ENCODE measurements around the gene PIP5K1C. TPM values are rescaled to one million over a fixed set of nuclear protein-coding genes. Genes with fewer than 3 reads are reported as not detected.

PIP5K1C gene, protein sequence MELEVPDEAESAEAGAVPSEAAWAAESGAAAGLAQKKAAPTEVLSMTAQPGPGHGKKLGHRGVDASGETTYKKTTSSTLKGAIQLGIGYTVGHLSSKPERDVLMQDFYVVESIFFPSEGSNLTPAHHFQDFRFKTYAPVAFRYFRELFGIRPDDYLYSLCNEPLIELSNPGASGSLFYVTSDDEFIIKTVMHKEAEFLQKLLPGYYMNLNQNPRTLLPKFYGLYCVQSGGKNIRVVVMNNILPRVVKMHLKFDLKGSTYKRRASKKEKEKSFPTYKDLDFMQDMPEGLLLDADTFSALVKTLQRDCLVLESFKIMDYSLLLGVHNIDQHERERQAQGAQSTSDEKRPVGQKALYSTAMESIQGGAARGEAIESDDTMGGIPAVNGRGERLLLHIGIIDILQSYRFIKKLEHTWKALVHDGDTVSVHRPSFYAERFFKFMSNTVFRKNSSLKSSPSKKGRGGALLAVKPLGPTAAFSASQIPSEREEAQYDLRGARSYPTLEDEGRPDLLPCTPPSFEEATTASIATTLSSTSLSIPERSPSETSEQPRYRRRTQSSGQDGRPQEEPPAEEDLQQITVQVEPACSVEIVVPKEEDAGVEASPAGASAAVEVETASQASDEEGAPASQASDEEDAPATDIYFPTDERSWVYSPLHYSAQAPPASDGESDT
- 7.8 to 13.2 TPM (median 11.5 TPM) in 5 replicates for total RNA-seq (2022; extraction: Qiagen RNA extraction; ENCODE audit: low read depth)

GRCh38 chr19:3700242-3701032 is at the start of gene PIP5K1C:
Gene PIP5K1C (minus strand): TSS chr19:3700468. CDS start chr19:3700390, 78 bp downstream.

DNA sequence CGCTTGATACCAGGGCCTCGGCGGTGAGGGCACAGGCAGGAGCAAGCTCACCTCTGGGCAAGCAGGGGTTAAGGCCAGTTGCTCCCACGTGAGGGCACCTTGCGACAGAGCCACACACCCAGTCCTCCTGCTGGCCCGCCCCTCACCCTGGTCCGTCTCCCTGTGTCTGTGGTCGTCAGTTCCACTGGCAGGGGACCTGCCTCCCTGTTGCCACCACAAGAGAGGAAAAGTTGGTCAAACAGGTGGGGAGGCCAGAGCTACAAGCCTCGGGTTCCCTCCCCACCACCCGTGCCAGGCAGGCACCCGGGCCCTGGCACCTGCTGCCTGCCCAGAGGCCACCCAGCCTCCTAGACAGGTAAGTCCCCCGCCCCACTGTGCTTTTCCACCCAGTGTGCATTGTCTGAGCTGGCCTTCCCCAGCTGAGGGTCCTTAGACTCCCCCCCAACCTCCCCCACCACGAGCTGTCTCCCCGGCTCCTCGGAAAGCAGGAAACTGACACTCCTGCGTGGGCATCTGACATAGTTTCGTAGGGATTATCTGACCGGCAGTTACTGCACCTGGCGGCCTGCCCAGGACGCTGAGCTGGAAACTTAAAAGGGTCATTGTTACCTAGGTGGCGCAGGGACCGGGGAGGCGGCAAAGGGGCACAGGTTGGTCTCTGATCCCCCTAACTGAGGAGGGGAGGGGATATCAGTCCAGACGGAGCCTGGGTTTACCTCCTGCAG is 8.1 kb upstream of the PIP5K1C start, which contains the start of gene TJP3:
TSS of gene TJP3 (plus strand) at position 178 of the 725 bp plus-strand sequence. CDS start 20,049 bp downstream, outside the sequence.

DNA sequence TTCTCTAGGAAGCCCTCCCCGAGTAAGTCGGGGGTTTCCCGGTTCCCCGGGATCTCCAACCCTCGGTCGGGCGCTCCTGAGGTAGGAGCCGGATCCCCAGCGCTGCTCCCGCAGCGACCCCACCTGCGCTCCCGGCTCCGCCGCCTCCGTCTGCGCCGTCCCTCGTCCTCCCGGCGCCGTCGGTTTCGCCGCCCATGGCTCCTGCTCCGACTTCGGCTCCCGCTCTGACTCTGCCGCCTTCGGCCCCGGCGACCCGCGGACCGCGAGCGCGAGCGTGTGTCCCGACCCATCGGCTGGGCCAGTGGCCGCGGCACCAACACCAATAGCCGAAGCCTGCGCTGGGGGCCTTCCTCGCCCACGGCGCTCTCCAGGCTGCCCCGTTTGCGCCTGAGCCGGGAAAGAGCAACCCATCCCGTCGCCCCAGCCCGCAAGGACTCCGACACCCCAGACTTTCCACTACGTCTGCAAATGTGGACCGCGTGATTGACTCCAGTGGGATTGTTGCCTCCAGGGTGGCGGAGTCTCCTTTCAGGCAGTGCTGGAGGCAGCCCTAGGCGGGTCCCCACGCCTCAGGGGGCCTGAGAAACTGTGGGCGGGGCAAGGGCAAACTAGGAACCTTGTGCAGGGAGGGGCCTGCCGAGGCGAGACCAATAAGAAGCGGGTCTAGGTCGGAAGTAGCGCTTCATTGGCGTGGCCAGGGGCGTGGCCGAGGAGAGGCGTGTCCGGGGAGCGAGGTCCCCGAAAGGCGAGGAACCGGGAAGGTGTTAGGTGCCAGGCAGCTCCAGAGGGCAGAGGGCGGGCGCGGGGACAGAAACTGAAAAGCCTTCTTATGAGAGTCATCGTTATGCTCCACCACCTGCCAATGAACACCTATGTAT is 73.6 kb downstream of the PIP5K1C start, which contains the start of gene CACTIN:
TSS of gene CACTIN (minus strand) at position 318 of the 878 bp plus-strand sequence. CDS start at position 290, 28 bp downstream.

DNA sequence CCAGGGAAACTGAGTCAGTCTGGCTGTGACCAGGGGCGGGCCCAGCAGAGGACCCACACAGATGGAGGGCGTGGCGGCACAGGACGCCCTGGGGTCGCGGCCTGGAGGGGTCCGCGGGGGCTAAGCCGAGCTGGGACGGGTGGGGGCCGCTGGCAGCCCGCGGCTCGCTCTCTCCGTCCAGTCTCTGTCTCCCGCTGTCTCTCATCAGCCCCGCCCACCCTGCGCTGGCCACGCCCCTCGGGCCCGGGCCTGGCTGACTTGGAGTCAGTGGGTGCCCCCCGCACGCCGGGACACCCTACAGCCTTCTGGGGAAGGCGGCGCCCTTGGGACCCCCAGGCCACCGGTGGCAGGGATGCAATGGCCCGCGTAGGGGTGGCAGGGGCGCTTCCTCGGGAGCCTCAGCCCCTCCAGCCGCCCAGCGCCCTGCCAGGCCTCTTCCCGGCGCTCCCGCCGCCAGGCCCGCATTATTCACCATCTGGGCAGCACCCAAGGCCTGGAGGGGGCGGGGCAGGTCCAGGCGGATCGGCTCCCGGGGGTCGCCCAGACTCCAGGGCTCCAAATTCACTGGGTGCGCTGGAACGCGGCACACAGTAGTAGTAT is 93.5 kb downstream of the PIP5K1C start, which contains the start of gene TBXA2R:
TSS of gene TBXA2R (minus strand) at position 186 of the 600 bp plus-strand sequence. CDS start 6,241 bp downstream, outside the sequence.

DNA sequence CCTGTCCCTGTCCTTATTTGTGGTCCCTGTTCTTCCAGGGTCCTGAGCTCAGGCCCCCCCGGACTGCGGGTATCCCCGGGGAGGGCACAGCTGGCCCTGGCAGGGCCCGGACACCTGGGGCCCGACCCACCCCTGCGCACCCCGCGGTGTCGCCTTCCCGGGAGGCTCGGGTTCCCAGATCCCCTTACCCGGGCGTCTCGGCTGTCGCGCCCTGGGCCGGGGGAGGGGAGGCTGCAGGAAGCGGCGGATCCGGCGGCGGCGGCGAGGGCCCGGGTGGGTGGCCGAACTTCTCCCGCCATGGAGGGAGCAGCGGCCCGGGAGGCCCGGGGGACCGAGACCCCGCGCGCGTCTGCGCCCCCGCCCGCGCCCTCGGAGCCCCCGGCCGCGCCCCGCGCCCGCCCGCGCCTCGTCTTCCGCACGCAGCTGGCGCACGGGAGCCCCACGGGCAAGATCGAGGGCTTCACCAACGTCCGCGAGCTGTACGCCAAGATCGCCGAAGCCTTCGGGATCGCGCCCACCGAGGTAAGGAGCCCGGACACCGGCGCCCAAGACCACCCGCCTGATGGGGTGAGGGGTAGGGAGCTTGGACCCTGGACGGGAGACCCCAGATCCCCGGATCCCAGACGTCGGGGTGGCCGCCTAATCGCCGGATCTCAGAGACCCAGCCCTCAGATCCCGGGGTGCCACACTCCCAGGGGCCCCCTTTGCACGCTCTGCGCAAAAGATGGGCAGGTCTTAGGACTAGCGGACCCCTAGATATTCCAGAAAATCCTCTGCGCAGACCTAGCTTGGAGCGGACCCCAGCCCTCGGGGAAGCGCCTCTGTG is 114.8 kb downstream of the PIP5K1C start, which contains the start of gene GIPC3:
TSS of gene GIPC3 (plus strand) at position 178 of the 826 bp plus-strand sequence. CDS start at position 298, 120 bp downstream.

Other genes starting within 250 kb of the PIP5K1C start
- gene SMIM24, start 219.9 kb downstream of the PIP5K1C start, total RNA-seq (2022; extraction: Qiagen RNA extraction; ENCODE audit: low read depth) = 0.61 to 0.89 TPM (median 0.70 TPM) in 5 replicates
- gene SMIM44, start 217.0 kb downstream of the PIP5K1C start, total RNA-seq (2022; extraction: Qiagen RNA extraction; ENCODE audit: low read depth) = not detected in 5 replicates
- 12.4 to 20.5 TPM (median 18.9 TPM) in 5 replicates for gene DOHH, start 199.8 kb downstream of the PIP5K1C start, total RNA-seq (2022; extraction: Qiagen RNA extraction; ENCODE audit: low read depth)
- gene FZR1, start 194.2 kb downstream of the PIP5K1C start, total RNA-seq (2022; extraction: Qiagen RNA extraction; ENCODE audit: low read depth) = 18.0 to 38.0 TPM (median 28.5 TPM) in 5 replicates
- not detected in 5 replicates for gene TEKTIP1, start 161.3 kb downstream of the PIP5K1C start, total RNA-seq (2022; extraction: Qiagen RNA extraction; ENCODE audit: low read depth)
- gene MFSD12, start 142.9 kb downstream of the PIP5K1C start, total RNA-seq (2022; extraction: Qiagen RNA extraction; ENCODE audit: low read depth) = 112 to 171 TPM (median 162 TPM) in 5 replicates
- 44.8 to 73.0 TPM (median 63.6 TPM) in 5 replicates for gene HMG20B, start 127.5 kb downstream of the PIP5K1C start, total RNA-seq (2022; extraction: Qiagen RNA extraction; ENCODE audit: low read depth)
- 0.11 to 0.32 TPM (median 0.17 TPM) in 5 replicates for gene GIPC3, start 115.0 kb downstream of the PIP5K1C start, total RNA-seq (2022; extraction: Qiagen RNA extraction; ENCODE audit: low read depth)
- gene TBXA2R, start 93.6 kb downstream of the PIP5K1C start, total RNA-seq (2022; extraction: Qiagen RNA extraction; ENCODE audit: low read depth) = 0.36 to 0.93 TPM (median 0.72 TPM) in 5 replicates
- 13.5 to 19.4 TPM (median 18.5 TPM) in 5 replicates for gene CACTIN, start 73.7 kb downstream of the PIP5K1C start, total RNA-seq (2022; extraction: Qiagen RNA extraction; ENCODE audit: low read depth)
- gene TJP3, start 7.9 kb upstream of the PIP5K1C start, total RNA-seq (2022; extraction: Qiagen RNA extraction; ENCODE audit: low read depth) = 0.14 to 0.95 TPM (median 0.73 TPM) in 5 replicates
- 6.5 to 14.1 TPM (median 12.3 TPM) in 5 replicates for gene APBA3, start 61.2 kb upstream of the PIP5K1C start, total RNA-seq (2022; extraction: Qiagen RNA extraction; ENCODE audit: low read depth)
- gene MRPL54, start 62.2 kb upstream of the PIP5K1C start, total RNA-seq (2022; extraction: Qiagen RNA extraction; ENCODE audit: low read depth) = 58.5 to 81.5 TPM (median 67.4 TPM) in 5 replicates
- gene RAX2, start 71.8 kb upstream of the PIP5K1C start, total RNA-seq (2022; extraction: Qiagen RNA extraction; ENCODE audit: low read depth) = not detected in 5 replicates
- 0.56 to 1.9 TPM (median 1.1 TPM) in 5 replicates for gene MATK, start 85.9 kb upstream of the PIP5K1C start, total RNA-seq (2022; extraction: Qiagen RNA extraction; ENCODE audit: low read depth)
- gene ZFR2, start 168.6 kb upstream of the PIP5K1C start, total RNA-seq (2022; extraction: Qiagen RNA extraction; ENCODE audit: low read depth) = 0.25 to 0.56 TPM (median 0.48 TPM) in 3 of 5 replicates, not detected in the others
- 0.07 to 0.26 TPM (median 0.12 TPM) in 5 replicates for gene ATCAY, start 180.2 kb upstream of the PIP5K1C start, total RNA-seq (2022; extraction: Qiagen RNA extraction; ENCODE audit: low read depth)
- not detected in 5 replicates for gene NMRK2, start 232.6 kb upstream of the PIP5K1C start, total RNA-seq (2022; extraction: Qiagen RNA extraction; ENCODE audit: low read depth)